HG02763 (cell line): Measurements from ENCODE around the gene SFR1.

Source experiments
- ATAC-seq: cut with Tn5 transposase; IDR thresholded peaks from one replicate; pipeline ENCODE4 v1.9.1; 2021; ENCODE audit warnings: mild to moderate bottlenecking, moderate library complexity; ENCODE audit not compliant: unreplicated experiment

SFR1 gene, protein sequence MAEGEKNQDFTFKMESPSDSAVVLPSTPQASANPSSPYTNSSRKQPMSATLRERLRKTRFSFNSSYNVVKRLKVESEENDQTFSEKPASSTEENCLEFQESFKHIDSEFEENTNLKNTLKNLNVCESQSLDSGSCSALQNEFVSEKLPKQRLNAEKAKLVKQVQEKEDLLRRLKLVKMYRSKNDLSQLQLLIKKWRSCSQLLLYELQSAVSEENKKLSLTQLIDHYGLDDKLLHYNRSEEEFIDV

DNA sequence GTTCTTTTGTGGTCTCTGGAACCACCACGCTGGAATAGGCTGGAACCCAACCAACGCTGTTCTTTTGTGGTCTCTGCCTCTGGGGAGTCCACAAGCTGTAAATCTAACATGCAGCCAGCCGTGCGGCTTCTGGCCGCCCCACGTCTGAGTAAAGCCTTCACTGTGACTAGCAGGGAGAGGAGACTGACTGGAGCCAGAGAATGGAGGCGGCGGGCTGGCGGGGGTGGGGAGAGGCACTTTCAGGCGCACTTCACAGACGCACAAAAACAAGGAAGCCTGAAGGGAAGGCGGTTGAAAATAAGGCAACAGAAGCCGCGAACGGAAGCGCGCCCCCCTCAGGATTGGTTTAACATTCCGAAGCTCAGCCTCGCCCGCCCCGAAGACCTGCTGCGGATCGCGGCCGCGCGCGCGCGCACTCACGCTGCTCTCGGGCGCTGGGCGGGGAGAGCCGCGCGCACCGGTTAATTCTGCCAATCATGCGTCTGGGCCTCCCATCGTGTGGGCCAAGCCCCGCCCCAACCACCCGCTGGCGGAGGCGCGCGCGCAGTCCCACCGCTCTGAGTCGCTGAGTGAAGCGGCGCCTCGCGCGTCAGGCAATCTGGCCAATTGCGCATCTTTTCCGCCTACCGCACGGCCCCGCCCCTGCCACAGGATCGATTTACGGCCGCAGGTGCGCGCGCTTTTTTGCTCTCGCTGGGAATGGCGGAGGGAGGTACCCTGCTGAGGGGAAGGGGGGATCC lies at the start of gene SFR1:
Gene SFR1, plus strand, starts transcription at position 687 of the 740 bp plus-strand sequence. Its CDS starts 13 bp downstream, at position 700.
- peak; percentile 94 for ATAC-seq

DNA sequence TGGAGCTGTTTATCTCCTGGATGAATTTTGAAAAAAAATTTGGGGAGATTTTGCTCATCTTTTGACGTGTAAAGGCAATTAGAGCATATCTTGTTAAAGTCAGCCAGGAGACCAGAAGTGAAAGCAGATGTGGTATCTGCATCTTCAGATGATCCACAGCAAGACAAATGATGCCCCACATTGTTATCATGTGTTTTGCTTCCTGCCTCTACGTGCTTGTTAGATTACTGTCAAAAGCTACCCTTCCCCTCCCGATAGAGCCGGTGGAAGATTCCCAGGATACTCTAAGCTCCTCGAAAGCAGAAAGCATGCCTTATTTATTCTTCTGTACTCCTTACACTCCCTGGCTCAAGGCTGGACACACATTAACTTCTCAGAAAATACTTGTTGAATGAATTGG lies 49.2 kb upstream of the SFR1 start:
- ATAC-seq: no peak

DNA sequence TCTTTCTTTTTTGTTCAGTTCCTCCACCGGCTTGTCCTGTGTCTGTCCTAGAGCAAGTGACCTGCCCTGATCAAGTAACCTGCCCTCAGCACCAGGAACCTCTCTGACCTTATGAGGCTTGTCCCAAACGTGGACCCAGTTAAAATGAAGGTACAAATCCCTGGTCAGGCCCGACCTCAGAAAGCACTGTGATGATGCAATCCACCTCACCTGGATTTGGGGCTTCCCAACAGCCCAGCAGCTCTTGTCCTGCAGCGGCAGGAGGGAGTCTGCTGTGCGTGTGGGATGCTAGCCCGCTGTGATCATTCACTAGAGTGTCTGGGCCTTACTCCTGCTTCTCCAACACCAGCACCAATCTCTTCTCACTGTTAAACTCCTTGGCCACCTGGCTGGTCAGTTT lies 47.5 kb upstream of the SFR1 start:
- no peak for ATAC-seq

DNA sequence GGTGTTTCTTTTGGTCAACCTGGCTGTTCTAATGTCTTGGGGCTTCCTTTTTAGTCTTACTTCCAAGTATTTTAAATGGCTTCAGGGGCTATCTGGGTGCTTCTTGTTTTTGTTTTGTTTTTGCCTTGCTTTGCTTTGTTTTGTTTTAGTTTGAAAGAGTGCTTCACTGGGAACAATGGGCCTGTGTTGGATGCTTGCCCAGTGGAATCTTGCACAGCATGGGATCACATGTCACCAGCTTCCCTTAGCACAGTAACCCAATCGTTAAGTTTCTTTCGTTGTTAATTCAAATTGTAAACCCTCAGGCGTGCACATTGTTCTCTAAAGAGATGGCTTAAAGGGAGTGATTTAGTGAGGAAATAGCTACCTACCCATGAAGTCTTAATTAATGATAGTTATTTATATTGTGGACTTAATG lies 45.2 kb upstream of the SFR1 start:
- ATAC-seq: no peak

DNA sequence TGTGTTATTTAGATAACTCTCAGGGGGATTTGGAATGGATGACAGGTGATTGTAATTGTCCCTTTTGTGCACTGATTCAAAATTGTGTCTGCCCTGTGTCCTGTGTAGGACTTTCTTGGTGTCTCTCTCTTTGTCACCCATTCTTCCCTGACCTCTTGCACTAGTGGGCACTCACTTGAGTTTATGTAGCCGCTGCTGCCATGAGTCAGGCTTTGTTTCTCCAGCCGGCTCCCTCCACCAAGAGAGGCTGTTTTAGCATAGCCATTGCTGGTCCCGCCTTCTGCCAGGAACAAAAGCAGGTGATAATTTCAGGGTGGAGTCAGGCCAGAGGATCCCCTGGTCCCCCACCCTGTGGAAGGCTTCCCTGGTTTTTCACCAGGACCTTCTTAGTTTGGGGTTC lies 44.7 kb upstream of the SFR1 start:
- no peak for ATAC-seq

DNA sequence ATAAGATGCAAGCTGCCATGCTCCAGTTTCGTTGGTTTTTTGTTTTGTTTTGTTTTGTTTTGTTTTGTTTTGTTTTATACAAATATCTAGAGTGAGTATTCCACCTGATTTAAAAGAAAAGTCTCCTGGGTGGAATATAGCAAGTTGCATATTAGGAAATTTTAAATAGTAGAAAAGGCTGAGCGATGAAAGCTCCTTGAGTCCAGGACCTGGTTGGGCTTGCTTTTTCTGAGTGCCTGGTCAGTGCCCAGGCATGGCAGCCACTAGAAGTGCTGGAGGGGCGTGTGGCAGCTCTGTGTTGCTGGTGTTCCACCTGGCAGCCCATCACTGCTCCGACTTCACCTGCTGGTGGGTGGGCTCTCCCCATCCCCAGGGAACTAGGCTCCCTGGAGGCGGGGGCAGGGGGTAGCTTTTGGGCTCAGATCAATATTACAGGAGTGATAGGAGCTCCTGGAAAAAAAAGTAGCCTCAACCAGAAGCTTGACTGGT lies 44.3 kb upstream of the SFR1 start:
- no peak for ATAC-seq

DNA sequence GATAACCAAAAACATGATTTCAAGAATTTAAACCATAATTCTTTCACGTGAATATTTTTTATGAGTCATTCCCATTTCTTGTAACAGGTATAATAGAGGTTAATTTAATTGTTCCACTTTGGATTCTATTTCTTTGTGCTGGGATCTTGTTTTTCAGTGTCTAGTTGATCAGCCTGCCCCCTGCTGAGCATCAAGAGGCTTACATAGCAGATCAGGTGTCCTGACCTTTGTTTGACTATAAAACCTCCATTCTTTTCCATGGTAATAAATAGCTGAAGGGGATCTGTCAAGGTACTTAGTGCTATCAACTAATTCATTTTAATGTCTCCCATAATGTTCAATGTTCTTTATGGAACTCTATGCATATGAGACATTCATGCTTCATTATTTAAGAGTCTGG lies 41.2 kb upstream of the SFR1 start:
- ATAC-seq: no peak

DNA sequence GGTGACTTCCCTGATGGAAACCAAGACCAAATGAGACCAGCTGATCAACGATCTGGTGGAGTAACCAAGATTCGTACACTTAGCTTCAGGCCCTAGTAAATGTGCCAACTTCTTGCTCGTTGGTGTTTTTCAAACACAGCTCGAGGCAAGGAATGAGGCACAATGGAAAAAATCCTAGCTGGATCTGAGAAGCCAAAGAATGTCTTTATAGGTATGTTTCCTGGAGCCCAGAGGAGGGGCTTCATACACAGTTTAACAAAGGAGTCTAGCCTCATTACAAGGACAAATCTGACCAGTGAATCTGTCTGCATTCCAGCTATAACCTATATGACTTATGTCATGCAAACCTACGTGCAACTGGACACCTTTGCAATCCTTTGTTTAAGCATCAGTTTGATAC lies 40.0 kb upstream of the SFR1 start:
- ATAC-seq: no peak

DNA sequence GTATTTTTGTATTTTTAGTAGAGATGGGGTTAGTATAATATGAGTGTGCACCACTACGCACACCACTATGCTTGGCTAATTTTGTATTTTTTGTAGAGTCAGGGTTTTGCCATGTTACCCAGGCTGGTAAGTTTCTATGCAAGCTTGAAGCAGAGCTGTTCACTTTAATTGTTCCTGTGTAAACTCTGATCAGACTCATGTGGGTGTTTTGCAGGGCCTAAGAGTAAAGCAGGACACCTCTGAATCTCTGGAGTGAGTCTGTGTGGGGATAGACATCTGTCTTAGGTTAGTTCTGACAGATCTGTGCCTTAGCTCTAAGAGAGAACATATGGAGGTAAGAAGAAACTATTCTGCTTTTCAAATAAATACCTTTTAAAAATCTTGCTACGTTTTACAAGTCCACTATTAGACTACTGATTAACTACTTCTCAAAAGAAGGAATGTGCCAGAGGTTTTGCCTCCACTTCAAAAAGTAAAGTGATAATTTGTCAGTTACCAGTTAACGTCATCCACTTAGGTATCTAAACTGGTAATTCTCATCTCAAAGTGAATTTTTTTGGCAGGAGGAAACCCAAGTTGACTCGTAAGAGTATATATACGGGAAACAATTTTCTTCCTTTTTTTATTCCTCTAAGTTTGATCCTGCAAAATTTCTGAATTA lies 37.4 kb upstream of the SFR1 start:
- ATAC-seq: no peak

DNA sequence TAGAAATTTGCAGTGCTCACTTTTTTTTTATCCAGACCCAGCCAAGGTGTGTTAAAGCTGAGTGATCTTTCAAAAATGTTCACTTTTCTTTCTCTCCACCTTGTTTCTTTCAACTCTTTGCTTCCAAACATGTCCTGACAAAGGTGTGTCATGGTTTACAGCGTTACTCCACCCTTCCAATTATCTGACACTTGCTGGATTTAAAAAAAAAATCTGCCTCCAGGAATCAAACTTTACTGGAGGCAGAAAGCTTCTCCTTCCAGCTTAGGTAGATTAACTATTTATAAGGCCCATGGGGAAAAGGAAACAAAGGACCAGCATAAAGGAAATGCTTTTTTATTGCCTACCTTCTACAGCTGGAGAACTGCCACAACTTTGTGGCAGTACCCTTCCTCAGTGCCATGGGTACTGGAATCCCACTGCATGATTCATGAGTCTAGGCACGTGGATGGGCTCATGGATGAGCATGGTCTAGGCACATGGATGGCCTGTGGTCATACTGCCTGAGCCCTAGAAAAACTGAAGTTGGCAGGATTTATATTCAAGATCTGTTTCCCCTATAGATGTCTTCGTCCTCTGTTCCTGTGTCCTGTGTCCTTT lies 36.1 kb upstream of the SFR1 start, which contains the start of gene COL17A1:
Gene COL17A1, minus strand, starts transcription at position 80 of the 600 bp plus-strand sequence. CDS start 5,207 bp downstream, outside the sequence.
- ATAC-seq: no peak

DNA sequence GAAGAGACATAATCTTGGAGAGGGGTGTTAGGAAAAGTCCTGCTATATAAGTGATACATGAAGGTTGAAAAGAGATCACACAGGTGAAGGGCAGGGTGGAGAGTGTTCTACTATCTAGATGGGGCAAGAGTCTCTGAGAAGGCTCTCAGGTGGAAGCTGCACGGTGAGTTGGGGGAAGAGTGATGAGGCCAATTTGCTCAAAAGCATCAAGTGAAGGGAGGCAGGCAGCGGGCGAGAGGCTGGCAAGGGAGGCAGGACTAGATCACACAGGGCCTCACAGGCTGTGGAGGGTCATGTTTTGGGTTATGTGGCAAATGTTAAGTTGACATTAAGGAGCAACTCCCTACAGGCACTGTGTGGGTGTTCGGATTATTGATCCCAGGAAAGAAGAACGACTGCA lies 33.7 kb upstream of the SFR1 start:
- ATAC-seq: no peak

DNA sequence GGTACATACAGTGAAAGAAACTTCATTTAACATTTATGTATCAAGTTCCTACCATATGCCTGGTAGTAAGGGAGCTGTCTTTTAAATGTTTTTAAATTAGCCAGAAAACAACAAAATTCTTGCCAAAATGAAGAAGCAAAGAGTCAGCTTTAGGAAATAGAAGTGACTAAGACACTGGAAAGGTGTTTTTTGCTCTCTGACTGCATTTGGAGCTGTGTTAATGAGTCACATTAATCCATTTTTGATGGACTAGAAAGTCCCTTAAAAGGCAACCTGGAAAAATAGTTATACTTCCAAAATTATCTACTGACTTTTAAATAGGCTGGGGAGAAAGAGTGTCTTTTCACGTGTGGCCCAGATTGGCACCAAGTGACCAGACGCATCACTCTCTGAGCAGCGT lies 32.4 kb upstream of the SFR1 start:
- no peak for ATAC-seq

DNA sequence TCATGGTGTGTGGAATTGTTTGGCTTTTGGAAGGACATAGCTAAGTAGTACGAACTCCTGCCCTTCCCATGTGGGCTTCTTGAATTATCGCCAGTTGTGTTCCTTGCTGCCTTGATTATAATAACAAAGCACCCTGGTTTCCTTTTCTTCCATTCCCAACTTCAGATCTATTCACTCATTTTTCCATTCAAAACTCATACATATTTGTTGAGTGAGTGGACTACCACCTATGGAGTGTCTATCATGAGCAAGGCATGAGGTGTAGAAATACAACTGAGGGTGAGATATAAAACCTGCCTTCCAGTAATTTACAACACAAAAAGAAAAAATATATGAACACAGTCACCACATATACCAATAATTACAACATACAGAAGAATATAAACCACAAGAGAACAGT lies 31.4 kb upstream of the SFR1 start:
- ATAC-seq: no peak

DNA sequence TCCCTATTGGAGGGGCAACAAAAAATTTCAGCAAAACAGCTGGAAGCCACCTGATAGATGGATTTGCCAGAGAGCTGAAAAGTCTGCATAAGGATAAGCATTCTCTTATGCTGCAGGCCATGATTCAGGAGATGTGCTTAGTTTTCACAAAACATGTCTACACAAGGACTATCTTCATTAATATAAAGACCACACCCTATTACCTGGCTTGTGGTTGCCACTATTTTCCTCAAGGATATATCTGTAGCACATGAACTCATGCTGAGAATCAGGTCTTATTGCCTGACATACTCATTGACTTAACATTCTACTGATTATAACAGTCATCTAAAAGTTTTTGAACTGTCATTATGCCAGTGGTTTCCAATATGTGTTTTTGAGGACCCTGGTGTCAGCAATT lies 29.2 kb upstream of the SFR1 start:
- no peak for ATAC-seq

DNA sequence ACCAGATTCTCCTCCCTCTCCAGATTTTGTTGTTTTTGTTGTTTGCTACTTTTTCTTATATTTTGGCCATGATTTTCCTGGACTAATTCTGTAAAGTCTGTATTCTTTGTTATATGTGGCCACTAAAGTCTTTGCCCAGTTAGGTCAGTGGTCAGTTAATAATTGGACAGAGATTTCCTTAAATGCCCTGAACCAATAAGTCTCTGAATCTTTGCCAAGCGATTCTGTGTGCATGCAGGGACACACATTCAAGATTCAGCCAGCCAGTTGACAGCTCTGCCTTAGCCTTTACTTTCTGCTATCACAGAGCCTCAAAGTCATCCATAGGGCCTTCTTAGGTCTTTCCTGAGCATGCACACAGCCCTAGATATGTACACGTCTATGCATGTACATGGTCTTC lies 25.3 kb upstream of the SFR1 start:
- no peak for ATAC-seq

DNA sequence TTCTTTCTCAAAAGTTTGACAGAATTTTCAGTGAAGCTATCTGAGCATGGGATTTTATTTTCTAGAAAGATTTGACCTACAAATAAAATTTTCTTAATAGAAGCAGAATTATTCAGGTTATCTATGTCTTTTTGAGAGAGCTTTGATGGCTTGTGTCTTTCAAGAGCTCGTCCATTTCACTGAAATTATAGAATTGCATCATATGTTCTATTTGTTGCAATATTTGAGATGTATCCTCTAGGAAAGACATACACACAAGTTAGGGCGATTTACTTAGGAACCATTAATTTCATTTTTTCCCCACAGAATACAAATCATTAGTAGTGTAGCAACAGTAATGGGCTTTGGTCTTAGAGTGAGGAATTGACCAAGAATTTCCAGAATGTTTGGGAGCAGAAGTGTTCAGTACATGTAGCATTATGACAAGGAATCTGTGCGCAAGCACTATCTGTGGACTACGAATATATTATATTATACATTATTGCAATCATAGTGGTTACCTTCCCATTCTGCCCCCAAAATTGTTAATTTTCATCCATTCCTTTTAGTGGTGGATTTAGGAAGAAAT lies 23.5 kb upstream of the SFR1 start:
- ATAC-seq: no peak

DNA sequence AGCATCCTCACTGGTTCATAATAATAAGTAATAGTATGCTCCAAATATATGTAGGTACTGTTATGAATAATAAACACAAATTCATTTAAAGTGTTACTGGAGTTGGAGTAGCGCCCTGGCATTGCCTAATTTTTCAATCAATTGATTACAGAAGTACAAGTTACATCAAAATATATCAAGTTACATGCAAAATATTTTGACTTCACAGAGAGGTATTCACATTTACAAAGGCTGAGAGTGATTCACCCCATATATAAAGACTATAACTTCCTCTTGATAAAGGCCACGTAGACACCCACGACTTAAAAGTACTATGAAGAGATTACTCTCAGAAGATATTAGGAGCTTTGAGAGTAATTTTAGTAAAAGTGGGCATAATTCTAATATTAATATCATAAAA lies 22.7 kb upstream of the SFR1 start:
- no peak for ATAC-seq

DNA sequence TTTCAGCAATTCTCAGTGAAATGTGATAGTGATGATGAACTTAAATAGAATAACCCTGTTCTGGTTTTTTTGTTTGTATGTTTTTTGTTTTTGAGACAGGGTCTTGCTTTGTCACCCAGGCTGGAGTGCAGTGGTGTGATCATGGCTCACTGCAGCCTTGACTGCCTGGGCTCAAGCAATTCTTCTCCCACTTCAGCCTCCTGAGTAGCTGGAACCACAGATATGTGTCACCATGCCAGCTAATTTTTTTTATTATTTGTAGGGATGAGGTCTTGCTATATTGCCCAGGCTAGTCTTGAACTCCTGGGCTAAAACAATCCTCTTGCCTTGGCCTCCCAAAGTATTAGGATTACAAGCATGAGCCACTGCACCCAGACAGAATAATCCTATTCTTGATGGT lies 22.0 kb upstream of the SFR1 start:
- ATAC-seq: no peak

DNA sequence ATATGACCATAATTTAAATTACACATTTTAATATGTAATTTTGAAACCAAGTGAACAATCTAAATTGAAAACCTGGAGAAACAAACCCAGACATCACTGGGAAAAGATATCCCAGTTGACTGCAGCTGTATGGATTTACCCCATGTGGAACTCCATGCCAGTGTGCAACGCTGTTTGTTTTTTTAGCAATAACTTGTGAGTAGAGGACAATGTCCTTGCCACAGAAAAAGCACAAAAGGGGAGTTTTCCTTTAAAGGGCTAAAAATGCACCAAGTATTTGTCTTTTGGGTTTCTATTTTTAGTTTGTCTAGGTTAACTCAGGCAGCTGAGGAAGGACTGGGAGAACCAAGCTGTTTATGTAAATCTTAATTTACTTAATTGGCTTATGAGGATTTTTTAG lies 21.2 kb upstream of the SFR1 start:
- ATAC-seq: no peak

DNA sequence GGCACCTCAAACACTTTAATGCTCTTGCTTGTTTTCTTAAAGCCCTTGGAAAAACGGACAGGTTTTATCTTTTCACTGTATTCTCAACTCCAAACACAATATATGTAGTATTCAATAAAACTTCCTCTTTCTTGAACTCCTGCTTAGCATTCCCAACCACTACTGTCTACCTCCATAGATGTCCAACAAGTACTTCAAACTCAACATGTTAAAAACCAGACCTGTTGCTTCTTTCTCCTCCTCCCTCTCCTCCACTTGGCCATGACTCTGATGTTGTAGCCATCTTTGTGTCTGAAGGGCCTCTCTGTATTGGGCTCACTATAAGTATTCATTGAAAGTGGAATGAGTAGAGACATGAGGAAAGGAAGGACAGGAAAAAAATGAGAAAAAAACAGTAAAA lies 20.1 kb upstream of the SFR1 start:
- ATAC-seq: no peak

DNA sequence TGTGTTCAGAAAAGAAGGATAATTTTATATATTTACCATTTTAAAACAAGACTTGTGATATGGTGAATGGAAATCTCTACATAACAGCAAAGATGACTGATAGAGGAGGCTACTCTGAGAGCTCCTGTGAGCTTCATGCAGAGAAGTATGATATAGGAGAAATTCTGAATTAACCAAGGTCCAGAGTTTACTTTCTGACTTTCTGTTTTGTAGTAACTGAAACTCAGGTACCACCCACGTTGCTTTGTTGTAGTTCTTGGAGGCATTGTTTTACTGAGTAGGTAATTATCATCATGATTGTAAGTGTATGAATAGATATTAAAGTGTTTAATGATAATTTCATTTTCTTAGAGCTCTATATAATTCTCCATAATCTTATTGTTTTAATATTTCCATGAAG lies 18.0 kb upstream of the SFR1 start:
- no peak for ATAC-seq
